Caco-2 (cell line): ENCODE data around the gene CACTIN. TPM values are rescaled to one million over a fixed set of nuclear protein-coding genes. Genes with fewer than 3 reads are reported as not detected.

Experiments used
- BruUV-seq: library from RNA; stranded (reverse); fragments of 400-500 nt; replicated peaks from 2 replicates; lab custom pipeline; 2021; lab: Mats Ljungman, UMichigan
- CTCF ChIA-PET: fragments of 300-600 bp; sonication (Branson Sonifier 250); formaldehyde crosslinking; loops from one replicate; lab custom pipeline; 2022; ENCODE audit warnings: antibody characterized with exemption; lab: Charles Lee
- POLR2A ChIA-PET: fragments of 300-600 bp; sonication (Branson Sonifier 250); formaldehyde crosslinking; loops from one replicate; lab custom pipeline; 2022; ENCODE audit warnings: antibody characterized with exemption; lab: Charles Lee
- DNase-seq, 2 experiments: peaks; one replicate each; pipeline versions ENCODE4 v3.0.0 to v3.0.0-alpha.2; 2020 to 2022
- H3K27me3 ChIP-seq: replicated peaks from 2 replicates; pipeline ENCODE4 v1.6.0; 2011; ENCODE audit warnings: low read length; ENCODE audit not compliant: control insufficient read depth, insufficient read depth
- H3K36me3 ChIP-seq: 2 replicates; pipeline ENCODE4 v1.5.1; 2011; ENCODE audit warnings: low read length; ENCODE audit not compliant: control insufficient read depth, insufficient read depth
- H3K4me1 ChIP-seq: fragments of 250-450 bp; sonication (Bioruptor Pico); 2 replicates; pipeline ENCODE4 v1.5.1; 2020; ENCODE audit warnings: mild to moderate bottlenecking
- H3K4me3 ChIP-seq: 2 replicates; pipeline ENCODE4 v1.5.1; 2011; ENCODE audit warnings: low read depth, mild to moderate bottlenecking, control low read depth, low read length
- H3K9me3 ChIP-seq: fragments of 250-450 bp; sonication (Bioruptor Pico); 2 replicates; pipeline ENCODE4 v1.5.1; 2020; ENCODE audit warnings: mild to moderate bottlenecking, moderate library complexity
- H3K27ac Mint-ChIP-seq: one replicate; pipeline ENCODE4 v1.8.0; 2022; ENCODE audit warnings: mixed read lengths; ENCODE audit not compliant: unreplicated experiment
- H3K27me3 Mint-ChIP-seq: one replicate; pipeline ENCODE4 v1.8.0; 2022; ENCODE audit warnings: mixed read lengths; ENCODE audit not compliant: insufficient read depth, unreplicated experiment
- H3K36me3 Mint-ChIP-seq: one replicate; pipeline ENCODE4 v1.8.0; 2022; ENCODE audit warnings: mild to moderate bottlenecking, mixed read lengths; ENCODE audit not compliant: insufficient read depth, unreplicated experiment
- H3K4me1 Mint-ChIP-seq: one replicate; pipeline ENCODE4 v1.8.0; 2022; ENCODE audit warnings: low read depth, mixed read lengths; ENCODE audit not compliant: unreplicated experiment
- H3K4me3 Mint-ChIP-seq: one replicate; pipeline ENCODE4 v1.8.0; 2022; ENCODE audit warnings: mild to moderate bottlenecking, moderate library complexity, mixed read lengths; ENCODE audit not compliant: unreplicated experiment
- H3K9me3 Mint-ChIP-seq: one replicate; pipeline ENCODE4 v1.8.0; 2022; ENCODE audit warnings: mixed read lengths; ENCODE audit not compliant: unreplicated experiment
- intact Hi-C: fragments of 100-400 bp; cut with micrococcal nuclease; formaldehyde crosslinking; loops from one replicate; pipeline ENCODE4 v1.10.0; 2022; ENCODE audit not compliant: unreplicated experiment
- total RNA-seq: library from RNA; stranded (reverse); gene quantifications from 2 replicates; pipeline ENCODE4 v1.2.3, GENCODE V29; 2022
- TF ChIP-seq, protein P1 (sequence below), 2 experiments: fragments of 200-600 bp in 1 of 2; IDR thresholded peaks; 1 replicate in 1 of 2; 2 replicates in 1 of 2; pipeline versions ENCODE4 v1.5.1 to v1.8.0; 2011 to 2022; ENCODE audit warnings: antibody characterized with exemption in 1 of 2, control low read depth in 1 of 2, inconsistent platforms in 1 of 2, low read depth in 1 of 2, low read length in 1 of 2, mild to moderate bottlenecking in 1 of 2, moderate library complexity in 1 of 2; ENCODE audit not compliant: insufficient read depth in 1 of 2, severe bottlenecking in 1 of 2, unreplicated experiment in 1 of 2

The CACTIN gene
- total RNA-seq, 1 experiment from 2014 or later: 33.9 TPM

- H3K36me3 ChIP-seq: no peaks in the 10 kb centered on the region
- H3K4me1 Mint-ChIP-seq: no peaks in the 10 kb centered on the region
- ChIA-PET CTCF (interaction anchor here (0.6 kb wide), 1 partner anchor 50 kb away, joined by 5 read pairs; no protein-coding TSS in a partner anchor), POLR2A (no interaction called here)
- H3K4me3 ChIP-seq: no peak overlapping the region
- peaks cover 6% of the 10 kb centered on the region for H3K36me3 Mint-ChIP-seq
- no peaks in the 10 kb centered on the region for H3K27me3 ChIP-seq
- peaks cover 5% of the 10 kb centered on the region; the same call in 1 of the 2 replicates for H3K4me1 ChIP-seq
- H3K9me3 ChIP-seq: no peaks in the 10 kb centered on the region
- H3K27ac Mint-ChIP-seq: no peak overlapping the region
- H3K4me3 Mint-ChIP-seq: no peak overlapping the region
- H3K9me3 Mint-ChIP-seq: no peaks in the 10 kb centered on the region
- TF ChIP-seq, protein P1, sequence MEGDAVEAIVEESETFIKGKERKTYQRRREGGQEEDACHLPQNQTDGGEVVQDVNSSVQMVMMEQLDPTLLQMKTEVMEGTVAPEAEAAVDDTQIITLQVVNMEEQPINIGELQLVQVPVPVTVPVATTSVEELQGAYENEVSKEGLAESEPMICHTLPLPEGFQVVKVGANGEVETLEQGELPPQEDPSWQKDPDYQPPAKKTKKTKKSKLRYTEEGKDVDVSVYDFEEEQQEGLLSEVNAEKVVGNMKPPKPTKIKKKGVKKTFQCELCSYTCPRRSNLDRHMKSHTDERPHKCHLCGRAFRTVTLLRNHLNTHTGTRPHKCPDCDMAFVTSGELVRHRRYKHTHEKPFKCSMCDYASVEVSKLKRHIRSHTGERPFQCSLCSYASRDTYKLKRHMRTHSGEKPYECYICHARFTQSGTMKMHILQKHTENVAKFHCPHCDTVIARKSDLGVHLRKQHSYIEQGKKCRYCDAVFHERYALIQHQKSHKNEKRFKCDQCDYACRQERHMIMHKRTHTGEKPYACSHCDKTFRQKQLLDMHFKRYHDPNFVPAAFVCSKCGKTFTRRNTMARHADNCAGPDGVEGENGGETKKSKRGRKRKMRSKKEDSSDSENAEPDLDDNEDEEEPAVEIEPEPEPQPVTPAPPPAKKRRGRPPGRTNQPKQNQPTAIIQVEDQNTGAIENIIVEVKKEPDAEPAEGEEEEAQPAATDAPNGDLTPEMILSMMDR (IDR thresholded peaks at IDR 0.05; ENCODE audit: insufficient read depth in 1 of 2, low read depth in 1 of 2, low read length in 1 of 2, severe bottlenecking in 1 of 2, unreplicated experiment in 1 of 2): no peak
- no peak for DNase-seq
- H3K27me3 Mint-ChIP-seq: no peaks in the 10 kb centered on the region
- BruUV-seq: no TSS peak
- intact Hi-C loops: no loop called here
Observed at GRCh38 chr19:3607303-3608078, 19.1 kb downstream of the CACTIN start.

DNA sequence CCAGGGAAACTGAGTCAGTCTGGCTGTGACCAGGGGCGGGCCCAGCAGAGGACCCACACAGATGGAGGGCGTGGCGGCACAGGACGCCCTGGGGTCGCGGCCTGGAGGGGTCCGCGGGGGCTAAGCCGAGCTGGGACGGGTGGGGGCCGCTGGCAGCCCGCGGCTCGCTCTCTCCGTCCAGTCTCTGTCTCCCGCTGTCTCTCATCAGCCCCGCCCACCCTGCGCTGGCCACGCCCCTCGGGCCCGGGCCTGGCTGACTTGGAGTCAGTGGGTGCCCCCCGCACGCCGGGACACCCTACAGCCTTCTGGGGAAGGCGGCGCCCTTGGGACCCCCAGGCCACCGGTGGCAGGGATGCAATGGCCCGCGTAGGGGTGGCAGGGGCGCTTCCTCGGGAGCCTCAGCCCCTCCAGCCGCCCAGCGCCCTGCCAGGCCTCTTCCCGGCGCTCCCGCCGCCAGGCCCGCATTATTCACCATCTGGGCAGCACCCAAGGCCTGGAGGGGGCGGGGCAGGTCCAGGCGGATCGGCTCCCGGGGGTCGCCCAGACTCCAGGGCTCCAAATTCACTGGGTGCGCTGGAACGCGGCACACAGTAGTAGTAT, 19.8 kb downstream of the CACTIN start, which contains the start of gene TBXA2R:
Gene TBXA2R, minus strand, starts transcription at position 186 of the 600 bp plus-strand sequence. CDS start 6,241 bp downstream, outside the sequence.
- CTCF ChIA-PET: no interaction called here

DNA sequence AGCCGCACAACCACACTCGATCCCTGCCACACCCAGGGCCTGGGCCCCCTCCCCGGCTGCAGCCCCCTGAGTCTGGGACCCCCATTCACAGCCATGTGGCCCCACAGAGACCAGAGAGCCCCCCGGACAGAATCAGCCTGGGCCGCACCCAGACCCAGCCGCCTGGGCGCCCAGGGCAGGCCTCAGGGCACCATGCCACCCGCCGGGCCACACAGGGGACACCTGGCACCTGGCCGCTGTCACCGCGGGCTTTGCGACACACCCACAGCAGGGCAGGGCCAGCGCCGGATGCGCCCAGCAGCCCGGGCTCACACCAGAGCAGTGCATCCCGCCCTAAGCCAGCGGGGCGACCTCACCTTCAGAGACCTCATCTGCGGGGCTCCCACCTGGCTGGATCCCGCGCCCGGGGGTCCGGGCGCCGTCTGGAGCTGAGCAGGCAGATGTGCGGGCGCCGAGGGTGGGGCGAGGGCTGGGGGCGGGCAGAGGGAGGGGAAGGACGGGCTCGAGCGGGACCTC, 20.4 kb downstream of the CACTIN start:
- H3K4me3 Mint-ChIP-seq: no peak overlapping the region

More for the DNA sequence above, 19.8 kb downstream of the CACTIN start, which contains the start of gene TBXA2R:
- no peak for DNase-seq
- no TSS peak for BruUV-seq
- Mint-ChIP-seq H3K36me3 (peaks cover 6% of the 10 kb centered on the region), H3K27me3 (no peaks in the 10 kb centered on the region), H3K4me1 (no peaks in the 10 kb centered on the region), H3K27ac (no peak within 1 kb of the TSS), H3K4me3 (no peak within 1 kb of the TSS), H3K9me3 (no peaks in the 10 kb centered on the region)
- TF ChIP-seq, protein P1 (IDR thresholded peaks at IDR 0.05; ENCODE audit: insufficient read depth in 1 of 2, low read depth in 1 of 2, low read length in 1 of 2, severe bottlenecking in 1 of 2, unreplicated experiment in 1 of 2): no peak
- Histone ChIP-seq H3K27me3 (no peaks in the 10 kb centered on the region), H3K4me3 (no peak within 1 kb of the TSS), H3K36me3 (no peaks in the 10 kb centered on the region), H3K9me3 (no peaks in the 10 kb centered on the region), H3K4me1 (peaks cover 5% of the 10 kb centered on the region; the same call in 1 of the 2 replicates)
- intact Hi-C loops: no loop called here
- POLR2A ChIA-PET: no interaction called here

More for the DNA sequence above, 20.4 kb downstream of the CACTIN start:
- intact Hi-C loops: no loop called here
- H3K4me1 ChIP-seq: peaks cover 5% of the 10 kb centered on the region; the same call in 1 of the 2 replicates
- no peak overlapping the region for H3K4me3 ChIP-seq
- ChIA-PET CTCF (no interaction called here), POLR2A (no interaction called here)
- Mint-ChIP-seq H3K4me1 (no peaks in the 10 kb centered on the region), H3K36me3 (peaks cover 6% of the 10 kb centered on the region), H3K27ac (no peak overlapping the region), H3K9me3 (no peaks in the 10 kb centered on the region), H3K27me3 (no peaks in the 10 kb centered on the region)
- no peaks in the 10 kb centered on the region for H3K27me3 ChIP-seq
- DNase-seq: no peak
- no peaks in the 10 kb centered on the region for H3K36me3 ChIP-seq
- TF ChIP-seq, protein P1 (IDR thresholded peaks at IDR 0.05; ENCODE audit: insufficient read depth in 1 of 2, low read depth in 1 of 2, low read length in 1 of 2, severe bottlenecking in 1 of 2, unreplicated experiment in 1 of 2): no peak
- H3K9me3 ChIP-seq: no peaks in the 10 kb centered on the region
- no TSS peak for BruUV-seq
